HepG2 (cell line): ENCODE measurements around the gene TEAD4. TPM values are rescaled to one million over a fixed set of nuclear protein-coding genes. Genes with fewer than 3 reads are reported as not detected.

ENCODE experiments used
- BRD4 ChIP-seq: sonication (generic); formaldehyde crosslinking; IDR thresholded peaks from 2 replicates; pipeline ENCODE4 v1.4.0; 2020; ENCODE audit warnings: missing genetic modification reagents
- ESRRA ChIP-seq: sonication (generic); formaldehyde crosslinking; IDR thresholded peaks from 2 replicates; pipeline ENCODE4 v1.5.1; 2020; ENCODE audit warnings: mild to moderate bottlenecking, low read depth, missing genetic modification reagents
- GMEB2 ChIP-seq: IDR thresholded peaks from 2 replicates; pipeline ENCODE4 v1.6.1; 2016; ENCODE audit warnings: missing biosample characterization, missing genetic modification reagents, low read depth
- HMG20A ChIP-seq: IDR thresholded peaks from 2 replicates; pipeline ENCODE4 v1.6.1; 2016; ENCODE audit warnings: borderline replicate concordance
- HNF1B ChIP-seq: sonication (generic); formaldehyde crosslinking; IDR thresholded peaks from 2 replicates; pipeline ENCODE4 v1.5.1; 2020; ENCODE audit warnings: mild to moderate bottlenecking, moderate library complexity, missing genetic modification reagents
- LCORL ChIP-seq, 2 experiments: fragments of 450-650 bp in 1 of 2; sonication (generic) in 1 of 2; formaldehyde crosslinking in 1 of 2; IDR thresholded peaks; 2 replicates each; pipeline versions ENCODE4 v1.5.0 to v1.6.1; 2017 to 2020; ENCODE audit warnings: antibody characterized with exemption in 1 of 2, missing genetic modification reagents in 1 of 2
- RAD51 ChIP-seq: fragments of 450-650 bp; IDR thresholded peaks from 2 replicates; pipeline ENCODE4 v1.6.1; 2016; ENCODE audit warnings: borderline replicate concordance
- SRSF1 ChIP-seq: fragments of 200-400 bp; formaldehyde crosslinking; optimal IDR thresholded peaks from 2 replicates; pipeline ENCODE3; 2017; ENCODE audit warnings: mild to moderate bottlenecking, low read depth, low read length, moderate library complexity
- TBX2 ChIP-seq: sonication (generic); formaldehyde crosslinking; IDR thresholded peaks from 2 replicates; pipeline ENCODE4 v1.5.0; 2020; ENCODE audit warnings: missing genetic modification reagents, mild to moderate bottlenecking, borderline replicate concordance
- TRAFD1 ChIP-seq: sonication (generic); formaldehyde crosslinking; IDR thresholded peaks from 2 replicates; pipeline ENCODE4 v1.5.1; 2020; ENCODE audit warnings: missing genetic modification reagents, mild to moderate bottlenecking, borderline replicate concordance
- ZFX ChIP-seq: sonication (generic); formaldehyde crosslinking; IDR thresholded peaks from 2 replicates; pipeline ENCODE4 v1.4.0; 2020; ENCODE audit warnings: mild to moderate bottlenecking, low read depth, missing genetic modification reagents, moderate library complexity
- ZFYVE20 ChIP-seq: sonication (generic); formaldehyde crosslinking; IDR thresholded peaks from 2 replicates; pipeline ENCODE4 v1.8.0; 2023; ENCODE audit warnings: low read depth, mild to moderate bottlenecking, moderate library complexity, missing genetic modification reagents, borderline replicate concordance
- ZNF281 ChIP-seq: sonication (generic); formaldehyde crosslinking; IDR thresholded peaks from 2 replicates; pipeline ENCODE4 v1.4.0; 2020; ENCODE audit warnings: missing genetic modification reagents, borderline replicate concordance
- ZNF546 ChIP-seq: sonication (generic); formaldehyde crosslinking; conservative IDR thresholded peaks from 2 replicates; pipeline ENCODE4 v1.8.1; 2023; ENCODE audit warnings: mild to moderate bottlenecking, missing genetic modification reagents
- ZNF639 ChIP-seq: conservative IDR thresholded peaks from 2 replicates; pipeline ENCODE4 v1.6.1; 2018; ENCODE audit warnings: missing genetic modification reagents
- ZNF800 ChIP-seq: sonication (generic); formaldehyde crosslinking; IDR thresholded peaks from 2 replicates; pipeline ENCODE4 v1.4.0; 2020; ENCODE audit warnings: missing genetic modification reagents
- polyA plus RNA-seq, 8 experiments: library from polyadenylated mRNA; depleted of rRNA in 3 of 8; stranded (reverse) in 7 of 8; unstranded in 1 of 8; fragments of >200 nt; fragmentation: Illumina TruSeq in 4 of 8; extraction: Trizol in 4 of 8; gene quantifications; 2 replicates each; pipeline versions ENCODE4 v1.2.1 to v1.2.3, GENCODE V29; 2011 to 2016; ENCODE audit warnings: low read depth in 4 of 8, missing spikeins in 1 of 8, mixed read lengths in 1 of 8; ENCODE audit not compliant: insufficient read depth in 1 of 8
- total RNA-seq, 5 experiments: library from RNA; depleted of rRNA; stranded (reverse); fragments of >200 nt; fragmentation: Illumina TruSeq; extraction: Trizol; gene quantifications; 2 replicates each; pipeline ENCODE4 v1.2.3, GENCODE V29; 2016; ENCODE audit warnings: low read depth in 1 of 5

The TEAD4 gene
- total and polyA plus RNA-seq, 2 of the 13 experiments (the other 11 are each of a cell fraction or from before 2014, with no cell fraction given), result 45.0 to 69.4 TPM

GRCh38 chr12:3076730-3077571, 117.8 kb downstream of the TEAD4 start, which contains the start of gene TSPAN9 (continued):
- TF ChIP-seq ESRRA (CRISPR knock-in tag), result no peak; the same call in 1 of the 2 replicates
- TF ChIP-seq TBX2 (CRISPR knock-in tag), result peak; percentile 51
- no peak for TF ChIP-seq ZNF546 (CRISPR knock-in tag)
- TF ChIP-seq LCORL (IDR thresholded peaks at IDR 0.05), result no peak
- TF ChIP-seq LCORL (CRISPR knock-in tag; IDR thresholded peaks at IDR 0.05), result peak; percentile 41; the same call in 1 of the 2 replicates
- TF ChIP-seq ZNF800 (CRISPR knock-in tag), result peak; percentile 95
- no peak for TF ChIP-seq BRD4
- TF ChIP-seq ZNF639 (CRISPR knock-in tag), result 0 out of 2 replicates have a peak, but pooled peaks have one; percentile 23
- TF ChIP-seq ZFX (CRISPR knock-in tag), result peak; percentile 94
- TF ChIP-seq HMG20A (CRISPR knock-in tag), result no peak
- TF ChIP-seq SRSF1, result peak; percentile 11
- no peak for TF ChIP-seq ZFYVE20 (CRISPR knock-in tag)
- no peak for TF ChIP-seq RAD51
- TF ChIP-seq HNF1B (CRISPR knock-in tag), result no peak
- TF ChIP-seq ZNF281 (CRISPR knock-in tag), result 0 out of 2 replicates have a peak, but pooled peaks have one; percentile 36
- TF ChIP-seq GMEB2, result no peak
- no peak for TF ChIP-seq TRAFD1 (CRISPR knock-in tag)
